Measurements from ENCODE around the gene NT5C2.
A peak's percentile ranks its signal among the peaks of the same experiment; 100 is the strongest.

NT5C2 gene

DNA sequence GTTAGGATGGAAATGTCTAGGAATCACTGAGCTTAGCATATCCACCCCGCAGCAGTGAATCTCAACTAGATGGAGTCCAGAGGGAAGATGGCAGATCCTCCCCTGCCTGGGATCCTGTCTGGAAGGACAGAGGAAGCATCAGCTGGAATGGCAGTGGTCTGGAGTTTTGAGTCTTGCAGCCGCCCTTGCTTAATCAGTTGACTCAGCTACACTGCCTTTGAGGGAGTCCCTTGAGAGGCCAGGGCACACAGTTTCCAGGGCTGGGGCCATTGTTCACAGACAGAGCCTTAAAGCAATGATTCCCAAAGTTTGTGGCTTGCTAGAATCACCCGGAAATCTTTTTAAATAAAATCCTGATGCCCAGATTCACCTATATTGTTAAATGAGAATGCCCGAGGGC lies 128.1 kb downstream of the NT5C2 start:
- TF ChIP-seq, protein P1, sequence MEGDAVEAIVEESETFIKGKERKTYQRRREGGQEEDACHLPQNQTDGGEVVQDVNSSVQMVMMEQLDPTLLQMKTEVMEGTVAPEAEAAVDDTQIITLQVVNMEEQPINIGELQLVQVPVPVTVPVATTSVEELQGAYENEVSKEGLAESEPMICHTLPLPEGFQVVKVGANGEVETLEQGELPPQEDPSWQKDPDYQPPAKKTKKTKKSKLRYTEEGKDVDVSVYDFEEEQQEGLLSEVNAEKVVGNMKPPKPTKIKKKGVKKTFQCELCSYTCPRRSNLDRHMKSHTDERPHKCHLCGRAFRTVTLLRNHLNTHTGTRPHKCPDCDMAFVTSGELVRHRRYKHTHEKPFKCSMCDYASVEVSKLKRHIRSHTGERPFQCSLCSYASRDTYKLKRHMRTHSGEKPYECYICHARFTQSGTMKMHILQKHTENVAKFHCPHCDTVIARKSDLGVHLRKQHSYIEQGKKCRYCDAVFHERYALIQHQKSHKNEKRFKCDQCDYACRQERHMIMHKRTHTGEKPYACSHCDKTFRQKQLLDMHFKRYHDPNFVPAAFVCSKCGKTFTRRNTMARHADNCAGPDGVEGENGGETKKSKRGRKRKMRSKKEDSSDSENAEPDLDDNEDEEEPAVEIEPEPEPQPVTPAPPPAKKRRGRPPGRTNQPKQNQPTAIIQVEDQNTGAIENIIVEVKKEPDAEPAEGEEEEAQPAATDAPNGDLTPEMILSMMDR (IDR thresholded peaks at IDR 0.05; ENCODE audit: low read depth, low read length): no peak
- H3K4me3 ChIP-seq (ENCODE audit: low read depth, low read length): no peak overlapping the region

DNA sequence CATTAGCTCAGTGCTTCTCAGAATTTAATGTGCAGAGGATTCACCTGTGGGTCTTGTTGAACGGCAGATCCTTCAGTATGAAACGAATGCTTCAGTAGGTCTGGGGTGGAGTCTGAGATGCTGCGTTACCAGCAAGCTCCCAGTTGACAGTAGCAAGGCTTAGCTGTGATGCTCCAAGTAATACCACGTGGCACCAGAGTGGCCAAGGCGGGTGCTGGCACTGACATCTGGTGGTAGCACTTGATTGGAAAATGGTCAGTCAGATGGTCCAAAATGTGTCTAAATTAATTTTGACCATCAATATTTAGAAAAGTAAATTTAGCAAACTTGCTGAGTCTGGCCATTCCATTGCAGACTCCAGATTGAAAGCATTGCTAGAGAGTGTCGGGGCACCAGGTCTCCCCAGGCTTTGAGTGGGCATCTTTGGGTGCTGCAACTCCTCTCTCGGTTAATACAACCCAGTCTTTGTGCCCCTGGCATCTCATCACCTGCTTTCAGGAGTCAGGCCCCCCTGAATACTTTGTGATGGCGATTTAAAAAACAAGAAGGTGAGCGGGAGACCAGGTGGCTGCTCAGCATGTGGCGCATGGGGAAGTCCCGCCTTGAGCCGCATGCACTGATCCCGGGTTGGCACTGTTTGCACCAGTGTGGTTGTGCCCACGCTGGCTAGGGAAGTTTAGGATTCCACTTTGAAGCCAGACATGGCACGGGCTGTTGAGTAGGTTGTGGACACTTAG lies 130.1 kb downstream of the NT5C2 start:
- TF ChIP-seq, protein P1 (IDR thresholded peaks at IDR 0.05; ENCODE audit: low read depth, low read length): no peak
- no peak overlapping the region for H3K4me3 ChIP-seq (ENCODE audit: low read depth, low read length)

DNA sequence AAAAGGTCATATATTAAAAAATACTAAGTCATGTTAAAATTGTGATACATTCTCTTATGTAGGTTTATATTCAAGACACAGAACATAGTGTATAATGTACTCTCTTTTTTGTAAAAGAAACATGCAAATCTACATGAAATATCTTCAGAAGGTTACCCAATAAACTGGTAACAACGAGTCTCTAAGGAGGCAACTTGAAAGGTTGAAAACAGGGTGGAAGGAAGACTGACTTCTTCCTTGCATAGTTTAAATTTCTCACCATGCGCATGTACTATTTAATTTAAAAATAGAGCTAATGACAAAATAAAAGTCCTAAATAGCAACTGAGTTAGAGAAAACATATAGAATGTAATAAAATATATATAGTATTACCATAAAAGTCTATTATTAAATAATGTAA lies 132.5 kb downstream of the NT5C2 start:
- TF ChIP-seq, protein P1 (IDR thresholded peaks at IDR 0.05; ENCODE audit: low read depth, low read length): no peak
- no peak overlapping the region for H3K4me3 ChIP-seq (ENCODE audit: low read depth, low read length)

DNA sequence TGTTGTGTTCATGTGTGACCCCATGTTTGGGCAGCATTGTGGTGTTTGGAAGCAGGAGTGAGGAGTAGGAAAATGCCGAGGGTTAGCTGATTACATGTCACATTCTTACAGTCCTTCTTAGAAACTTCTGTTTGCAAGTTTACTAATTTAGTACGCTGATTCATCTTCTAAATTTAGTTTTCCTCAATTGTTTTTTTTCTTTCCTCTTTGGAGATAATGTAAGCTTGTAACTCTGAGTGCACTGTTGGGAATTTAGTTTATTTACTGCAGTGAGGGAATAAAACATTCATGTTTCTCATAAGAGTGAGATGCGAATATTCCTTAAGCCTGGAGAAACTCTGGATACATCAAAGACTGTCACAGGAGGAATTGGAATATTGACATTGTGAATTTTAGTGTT lies 135.0 kb downstream of the NT5C2 start:
- no peak overlapping the region for H3K4me3 ChIP-seq (ENCODE audit: low read depth, low read length)
- TF ChIP-seq, protein P1 (IDR thresholded peaks at IDR 0.05; ENCODE audit: low read depth, low read length): no peak

DNA sequence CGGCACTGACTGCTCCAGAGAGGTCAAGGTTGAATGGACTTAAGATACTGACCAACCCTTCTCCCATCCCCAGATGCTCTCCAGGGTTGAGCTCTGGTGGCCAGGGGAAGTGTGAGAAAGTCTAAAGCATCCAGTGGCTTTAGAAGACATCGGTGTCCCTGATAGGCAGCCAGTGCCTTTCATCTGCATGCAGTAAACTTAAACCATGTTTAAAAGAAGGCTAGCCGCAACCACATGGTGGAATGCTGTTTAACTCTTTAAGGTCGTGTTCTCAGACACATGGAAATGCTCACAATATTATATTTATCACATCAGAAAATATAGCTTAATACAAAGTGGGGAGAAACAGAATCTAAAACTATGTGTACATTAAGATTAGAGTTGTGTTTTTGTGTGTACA lies 138.0 kb downstream of the NT5C2 start:
- H3K4me3 ChIP-seq (ENCODE audit: low read depth, low read length): no peak overlapping the region
- TF ChIP-seq, protein P1 (IDR thresholded peaks at IDR 0.05; ENCODE audit: low read depth, low read length): no peak

DNA sequence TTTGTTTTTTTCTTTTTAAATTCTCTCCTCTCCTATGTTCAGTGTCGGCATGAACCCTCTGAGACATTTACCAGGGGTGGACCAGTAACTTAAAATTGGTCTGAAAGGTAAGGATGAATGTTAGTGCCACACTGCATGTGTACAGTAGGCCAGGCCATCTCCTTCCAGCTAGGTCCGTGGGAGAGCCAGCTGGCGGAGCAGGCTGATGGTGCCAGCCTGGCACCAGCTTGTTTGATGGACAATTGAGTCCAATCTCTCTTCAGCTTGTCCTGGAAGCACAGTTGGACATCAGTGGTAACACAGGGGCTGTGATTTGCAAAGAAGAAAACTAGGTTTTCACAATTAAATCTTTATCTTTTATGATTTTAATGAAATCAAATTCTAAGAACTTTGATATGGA lies 138.5 kb downstream of the NT5C2 start:
- TF ChIP-seq, protein P1 (IDR thresholded peaks at IDR 0.05; ENCODE audit: low read depth, low read length): no peak
- no peak overlapping the region for H3K4me3 ChIP-seq (ENCODE audit: low read depth, low read length)

DNA sequence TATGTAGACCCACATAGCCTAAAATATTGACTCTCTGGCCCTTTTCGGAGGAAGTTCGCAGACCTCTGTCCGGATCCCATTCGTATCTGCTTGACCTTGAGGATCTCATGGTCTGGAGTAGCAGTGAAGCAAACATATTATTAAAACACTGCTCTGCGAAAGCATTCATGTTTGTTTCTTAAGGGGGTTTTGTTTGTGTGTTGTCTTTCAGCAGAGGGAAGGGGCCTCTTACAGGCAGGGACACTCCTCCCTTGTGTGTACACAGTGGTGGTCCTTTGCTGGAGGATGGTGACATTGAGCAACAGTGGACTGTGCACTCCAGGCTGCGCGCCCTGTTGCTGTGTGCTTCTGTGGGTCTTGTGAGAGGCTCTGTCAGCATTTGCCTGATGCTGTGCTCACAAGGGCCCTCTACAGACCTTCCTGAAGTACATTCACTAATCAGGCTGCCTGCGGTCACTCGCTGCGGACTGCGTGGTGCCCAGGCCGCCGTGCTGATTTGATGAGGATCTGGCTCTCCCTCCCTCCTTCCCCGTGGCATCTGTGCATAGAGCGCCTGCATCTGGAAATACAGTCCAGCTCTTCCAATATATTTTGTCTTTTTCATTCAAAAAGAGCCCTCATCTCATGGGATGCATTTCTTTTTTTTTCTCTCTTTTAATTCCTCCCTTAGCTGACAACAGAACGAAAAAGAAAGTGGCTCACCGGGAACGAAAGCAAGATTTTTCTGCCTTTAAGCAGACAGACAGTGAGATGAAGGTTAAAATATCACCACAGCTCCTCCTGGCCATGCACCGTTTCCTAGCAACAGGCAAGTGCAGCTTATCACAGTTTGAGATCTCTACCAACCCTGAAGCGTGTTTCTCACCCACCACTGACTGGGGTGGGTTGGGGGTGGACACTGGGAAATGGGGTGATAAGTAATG lies 139.2 kb downstream of the NT5C2 start:
- TF ChIP-seq, protein P1 (IDR thresholded peaks at IDR 0.05; ENCODE audit: low read depth, low read length): peak; percentile 46
- H3K4me3 ChIP-seq (ENCODE audit: low read depth, low read length): peak overlapping the region; percentile 45

All from WI38 (cell line).